Measurements from ENCODE around the gene LRRC23.

GRCh38 chr12:6938353-6939190, 34.0 kb downstream of the LRRC23 start:
- TF ChIP-seq EP300 (IDR thresholded peaks at IDR 0.05) (no peak), POLR2A (IDR thresholded peaks at IDR 0.05) (no peak), CTCF (IDR thresholded peaks at IDR 0.05) (no peak)

All from suprapubic skin (tissue), 3 donors.